ENCODE measurements around the gene TOMM6.

Gene TOMM6

GRCh38 chr6:41824571-41825569 lies 37.4 kb downstream of the TOMM6 start:
- no peak for DNase-seq

GRCh38 chr6:41826343-41827022 lies 39.0 kb downstream of the TOMM6 start:
- no peak for DNase-seq

DNA sequence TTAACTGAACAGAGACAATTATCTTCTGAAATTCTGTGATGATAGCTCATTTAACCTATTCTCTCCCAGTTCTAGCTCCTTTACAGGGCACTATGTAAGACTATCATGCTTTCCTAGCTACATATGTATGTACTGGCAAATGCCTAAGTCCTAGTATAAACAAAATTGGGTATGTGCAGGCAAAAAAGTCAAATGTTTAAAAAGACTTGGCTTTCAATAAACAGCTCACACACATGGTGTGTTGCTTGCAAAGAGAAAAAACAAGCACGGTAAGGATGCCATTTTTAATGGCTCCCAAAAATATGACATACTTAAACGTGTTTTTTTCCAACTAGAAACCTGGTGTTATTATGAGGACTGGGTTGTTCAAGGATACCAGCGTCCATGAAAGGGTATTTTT lies 44.8 kb downstream of the TOMM6 start:
- DNase-seq: no peak

DNA sequence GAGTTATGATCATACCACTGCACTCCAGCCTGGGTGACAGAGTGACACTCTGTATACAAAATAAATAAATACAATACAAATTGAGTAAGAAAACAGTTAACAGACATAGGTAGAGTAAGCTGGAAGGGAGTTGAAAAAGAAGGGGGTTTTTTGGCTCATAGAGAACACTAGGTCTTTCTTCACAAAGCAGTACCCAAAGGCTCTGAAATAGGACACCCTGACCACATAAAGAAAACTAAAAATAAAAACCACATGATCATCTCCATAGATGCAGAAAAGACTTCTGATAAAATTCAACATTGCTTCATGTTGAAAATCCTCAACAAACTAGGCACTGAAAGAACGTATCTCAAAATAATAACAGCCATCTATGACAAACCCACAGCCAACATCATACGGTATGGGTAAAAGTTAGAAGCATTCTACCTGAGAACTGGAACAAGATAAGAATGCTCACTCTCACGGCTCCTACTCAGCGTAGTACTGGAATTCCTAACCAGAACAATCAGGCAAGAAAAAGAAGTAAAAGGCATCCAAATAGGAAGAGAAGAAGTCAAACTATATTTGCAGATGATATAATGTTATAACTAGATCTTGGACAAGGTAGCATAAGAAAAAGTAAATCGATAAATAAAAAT lies 48.6 kb downstream of the TOMM6 start:
- no peak for DNase-seq

DNA sequence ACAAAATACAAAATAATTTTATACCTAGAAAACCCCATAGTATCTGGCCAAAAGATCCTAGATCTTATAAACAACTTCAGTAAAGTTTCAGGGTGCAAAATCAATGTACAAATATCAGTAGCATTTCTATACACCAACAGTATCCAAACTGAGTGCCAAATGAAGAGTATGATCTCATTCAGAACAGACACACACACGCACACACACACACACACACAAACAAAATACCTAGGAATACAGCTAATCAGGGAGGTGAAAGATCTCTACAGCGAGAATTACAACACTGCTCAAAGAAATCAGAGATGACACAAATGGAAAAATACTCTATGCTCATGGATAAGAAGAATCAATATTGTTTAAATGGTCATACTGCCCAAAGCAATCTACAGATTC lies 49.2 kb downstream of the TOMM6 start:
- no peak for DNase-seq
